GM19035 (cell line): Measurements from ENCODE around the gene RRN3.
"Not testable (repeated sequence)": the region's sequence is repeated elsewhere in the genome, so short reads cannot be mapped to it uniquely, and the experiment has no call there.

Source experiments
- ATAC-seq: cut with Tn5 transposase; IDR thresholded peaks from one replicate; pipeline ENCODE4 v1.9.1; 2021; ENCODE audit not compliant: unreplicated experiment

The RRN3 gene

GRCh38 chr16:15100372-15100987, 6.4 kb upstream of the RRN3 start:
- not testable (repeated sequence) for ATAC-seq

GRCh38 chr16:15099366-15099909, 5.4 kb upstream of the RRN3 start:
- ATAC-seq = not testable (repeated sequence)

- not testable (repeated sequence) for ATAC-seq
Measured at GRCh38 chr16:15096583-15096972, 2.5 kb upstream of the RRN3 start.

- not testable (repeated sequence) for ATAC-seq
Measured at GRCh38 chr16:15093571-15093954, 509 bp downstream of the RRN3 start.

DNA sequence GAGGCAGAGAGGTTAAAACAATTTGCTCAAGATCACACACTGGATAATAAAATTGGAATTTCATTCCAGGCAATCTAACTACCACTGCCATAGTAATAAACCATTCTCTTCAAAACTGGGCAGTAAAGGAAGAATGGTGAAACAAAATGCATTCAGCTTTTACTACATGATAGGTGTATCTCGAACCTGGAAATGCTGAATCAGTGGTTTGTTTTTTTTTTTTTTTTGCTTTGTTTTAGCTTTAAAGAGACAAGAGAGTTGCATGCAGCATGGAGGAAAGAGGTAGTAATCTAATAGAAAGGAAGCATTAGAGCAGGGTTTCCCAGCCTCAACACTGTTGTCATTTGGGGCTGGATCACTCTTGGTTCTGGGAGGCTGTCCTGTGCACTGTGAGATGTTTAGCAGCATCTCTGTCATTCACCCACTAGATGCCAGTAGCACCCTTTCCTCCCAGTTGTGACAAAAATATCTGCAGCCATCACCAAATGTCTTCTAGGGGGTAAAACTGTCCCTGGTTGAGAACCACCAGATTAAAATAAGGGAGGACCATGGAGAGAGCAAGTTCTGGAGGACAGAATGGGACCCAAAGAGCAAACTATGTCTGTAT, 3.3 kb downstream of the RRN3 start:
- ATAC-seq = not testable (repeated sequence)

DNA sequence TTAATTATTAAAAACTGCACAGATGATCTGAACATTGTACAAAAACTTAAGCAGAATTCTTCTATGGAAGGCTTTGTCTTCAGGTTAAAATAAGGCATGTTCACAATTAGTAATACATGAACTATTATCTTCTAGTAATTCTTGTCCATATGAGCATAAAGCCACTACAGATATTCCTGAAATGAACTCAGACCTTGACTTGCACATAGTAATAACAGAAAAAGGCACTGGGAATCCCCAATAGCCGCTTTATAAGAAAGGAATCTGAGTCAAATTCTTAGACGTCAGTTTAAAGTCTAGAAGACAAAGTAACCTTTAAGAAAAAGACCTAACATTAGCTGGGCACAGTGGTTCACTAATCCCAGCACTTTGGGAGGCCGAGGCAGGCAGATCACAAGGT, 11.3 kb downstream of the RRN3 start:
- not testable (repeated sequence) for ATAC-seq

- ATAC-seq = not testable (repeated sequence)
Measured at GRCh38 chr16:15080883-15081282, 13.2 kb downstream of the RRN3 start.

DNA sequence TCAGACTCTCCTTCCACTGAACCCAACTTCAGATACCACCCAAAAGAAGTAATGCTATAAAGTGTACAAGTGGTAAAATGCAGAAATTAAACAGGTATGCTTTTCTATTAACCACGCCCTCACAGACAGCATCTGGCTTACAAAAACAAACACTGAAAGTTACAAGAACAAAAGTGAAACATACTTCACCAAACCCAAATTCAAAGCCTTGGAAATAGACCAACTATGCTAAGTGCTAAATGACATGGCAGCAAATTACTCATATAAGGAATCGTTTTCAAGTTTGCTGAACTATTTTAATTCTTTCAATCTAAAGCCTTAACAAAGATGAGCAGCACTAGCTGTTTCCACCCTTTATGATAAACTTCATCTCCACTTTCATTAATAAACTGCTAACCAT, 17.9 kb downstream of the RRN3 start:
- not testable (repeated sequence) for ATAC-seq

- ATAC-seq = no peak
Measured at GRCh38 chr16:15073101-15073500, 21.0 kb downstream of the RRN3 start.

- ATAC-seq = not testable (repeated sequence)
Measured at GRCh38 chr16:15071916-15072769, 21.9 kb downstream of the RRN3 start.

GRCh38 chr16:15071013-15071412, 23.1 kb downstream of the RRN3 start:
- ATAC-seq = not testable (repeated sequence)

- not testable (repeated sequence) for ATAC-seq
Measured at GRCh38 chr16:15066690-15067089, 27.4 kb downstream of the RRN3 start.

- ATAC-seq = not testable (repeated sequence)
Measured at GRCh38 chr16:15065961-15066360, 28.1 kb downstream of the RRN3 start.

DNA sequence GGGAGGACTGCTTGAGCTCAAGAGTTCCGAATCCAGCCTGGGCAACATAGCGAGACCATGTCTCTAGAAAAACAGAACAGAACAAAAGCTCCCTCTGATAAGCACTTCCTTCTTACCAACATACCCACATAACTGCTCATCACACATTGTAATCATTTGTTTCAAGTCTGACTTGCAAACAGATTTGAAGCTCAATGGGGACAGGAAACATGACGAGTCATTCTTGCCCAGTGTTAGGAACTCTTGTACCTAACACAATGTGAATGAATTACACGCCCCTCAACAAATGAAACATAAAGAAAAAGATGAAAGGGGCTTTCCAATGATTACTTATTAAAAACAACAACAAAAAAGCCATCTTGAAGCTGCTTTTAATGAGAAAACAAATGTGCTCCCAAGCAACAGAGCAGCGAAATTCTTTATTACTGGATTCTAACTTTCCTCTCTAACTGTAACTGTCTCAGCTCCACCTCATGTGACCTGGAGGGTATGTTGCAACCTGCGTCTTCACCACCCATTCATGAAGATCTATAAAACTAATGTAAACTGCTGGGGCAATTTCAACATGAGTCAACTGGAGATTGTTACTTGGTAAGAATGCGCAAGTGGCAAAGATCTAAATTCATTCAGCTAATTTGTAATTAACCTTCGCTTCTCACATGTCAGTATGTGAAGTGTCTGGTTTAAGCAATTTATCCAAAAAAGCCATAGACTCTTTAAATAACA, 31.8 kb downstream of the RRN3 start:
- ATAC-seq = not testable (repeated sequence)

DNA sequence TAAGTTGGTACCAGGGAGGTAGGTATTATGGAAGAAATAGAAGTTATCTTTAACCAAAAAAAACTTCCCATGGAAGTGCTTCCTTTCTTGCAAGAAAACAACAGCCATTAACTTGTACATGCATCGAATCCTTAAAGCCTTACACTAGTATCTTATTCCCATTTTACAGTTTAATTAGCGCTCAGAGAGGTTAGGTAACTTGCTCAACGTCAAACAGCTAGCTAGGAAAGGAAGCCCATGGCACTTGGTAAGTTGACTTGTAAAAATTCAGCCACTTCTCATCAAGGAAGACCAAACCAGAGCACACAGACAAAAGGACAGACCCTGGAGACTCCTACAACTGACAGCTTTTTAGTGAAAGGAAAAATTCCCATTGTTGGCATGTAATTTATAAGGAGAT, 34.7 kb downstream of the RRN3 start:
- no peak for ATAC-seq

GRCh38 chr16:15057681-15058417, 36.2 kb downstream of the RRN3 start:
- ATAC-seq = no peak

DNA sequence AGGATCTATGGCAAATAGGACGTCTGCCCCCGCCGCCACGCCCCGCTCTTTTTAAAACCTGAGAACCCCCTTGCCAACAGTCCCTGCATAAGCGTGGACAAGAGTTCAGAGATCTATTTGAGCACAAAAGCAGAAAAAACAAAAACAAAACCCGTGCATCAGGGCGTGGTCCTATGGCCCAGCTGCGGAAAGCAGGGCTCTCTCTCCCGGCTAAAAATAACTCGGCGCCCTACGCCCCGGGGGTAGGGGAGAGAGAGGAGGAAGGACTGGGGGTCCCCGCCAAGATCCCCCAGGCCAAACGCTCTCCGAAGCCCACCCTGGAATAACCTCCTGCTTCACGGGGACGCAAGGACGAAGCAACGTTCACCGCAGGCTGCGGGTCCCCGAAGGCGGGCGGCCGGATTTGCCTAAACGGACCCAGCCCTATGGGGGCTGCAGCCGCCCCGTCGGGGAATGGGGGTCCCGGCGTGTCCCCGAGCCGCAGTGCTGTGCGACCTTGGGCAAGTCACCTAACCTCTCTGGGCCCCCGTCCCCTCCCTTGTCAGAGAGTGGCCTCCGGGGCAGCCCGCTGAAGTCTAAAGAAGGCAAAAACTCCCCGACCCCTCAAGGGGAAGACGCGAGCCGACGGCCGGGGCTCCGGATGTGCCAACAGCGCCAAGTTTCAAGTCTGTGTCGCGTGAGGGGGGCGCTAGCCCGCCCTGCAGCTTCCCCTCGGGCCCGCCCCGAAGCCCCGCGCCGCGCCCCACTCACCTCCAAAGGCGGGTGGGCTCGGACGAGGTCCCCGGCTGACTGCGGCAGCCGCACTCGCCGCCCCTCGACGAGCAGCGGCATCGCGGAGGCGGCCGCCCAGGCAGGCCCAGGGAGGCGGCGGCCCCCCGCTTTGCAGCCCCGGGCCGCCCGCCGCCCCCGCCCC, 38.7 kb downstream of the RRN3 start:
- ATAC-seq = peak; percentile 59

- ATAC-seq = no peak
Measured at GRCh38 chr16:15054357-15055140, 39.5 kb downstream of the RRN3 start.
